NCI-H446 treated with DMSO at 0.1 percent for 48 hours (cell line): ENCODE measurements around the gene NRXN3.
"Not testable (repeated sequence)": the region's sequence is repeated elsewhere in the genome, so short reads cannot be mapped to it uniquely, and the experiment has no call there.

Experiments used
- DNase-seq: peaks from one replicate; lab custom pipeline; 2025; lab: John Stamatoyannopoulos, UW

Gene NRXN3

DNA sequence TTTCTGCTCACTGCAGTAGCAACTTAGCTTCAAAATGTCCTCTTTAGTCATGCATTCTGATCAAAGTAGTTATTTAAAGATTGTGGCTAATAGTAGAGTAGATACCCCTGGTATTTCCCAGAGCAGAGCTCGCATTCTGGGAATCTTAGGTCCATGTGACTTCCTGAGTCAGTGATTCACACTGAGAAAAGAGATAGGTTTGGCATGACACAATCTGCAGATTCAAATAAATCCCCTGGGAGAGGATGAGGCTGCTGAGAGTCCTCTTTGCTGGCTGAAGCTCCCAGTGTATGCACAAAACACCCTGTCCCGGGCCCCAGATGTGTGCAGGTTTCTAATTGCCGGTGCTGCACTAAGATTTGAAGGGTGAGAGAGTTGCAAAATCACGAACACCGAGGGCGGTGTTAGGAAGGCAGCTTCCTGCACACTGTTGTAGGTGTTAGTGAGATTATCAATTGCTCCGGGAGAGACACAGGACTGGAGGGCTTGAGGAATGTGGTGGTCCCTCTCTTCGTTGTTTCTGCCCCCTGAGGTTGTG lies 233.2 kb downstream of the NRXN3 start:
- no peak for DNase-seq

- no peak for DNase-seq
Observed at GRCh38 chr14:78405079-78405856, 235.1 kb downstream of the NRXN3 start.

- no peak for DNase-seq
Observed at GRCh38 chr14:78412475-78412874, 242.3 kb downstream of the NRXN3 start.

GRCh38 chr14:78414172-78414571 lies 244.0 kb downstream of the NRXN3 start:
- DNase-seq, result no peak

- no peak for DNase-seq
Observed at GRCh38 chr14:78417532-78417931, 247.4 kb downstream of the NRXN3 start.

GRCh38 chr14:78424311-78424710 lies 254.1 kb downstream of the NRXN3 start:
- no peak for DNase-seq

GRCh38 chr14:78425330-78425729 lies 255.2 kb downstream of the NRXN3 start:
- DNase-seq, result no peak

DNA sequence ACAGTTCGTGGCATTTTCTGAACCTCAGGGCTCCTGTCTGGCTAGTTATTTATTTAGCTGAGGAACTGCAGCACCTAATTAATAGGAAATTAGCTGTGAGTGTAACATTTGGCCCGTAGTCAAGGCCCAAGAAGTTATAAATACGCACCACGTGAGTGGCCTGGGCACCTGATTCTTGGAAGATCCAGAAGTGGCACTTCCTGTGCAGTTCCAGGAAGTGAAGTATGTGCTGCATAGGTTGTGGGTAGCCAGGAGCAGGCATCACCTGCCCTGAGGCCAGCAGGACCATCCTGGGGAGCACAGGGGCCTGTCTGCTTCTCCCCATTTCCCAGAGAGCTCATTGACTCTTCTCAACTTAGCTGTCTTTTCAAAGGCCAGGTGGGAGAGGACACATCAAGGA lies 255.6 kb downstream of the NRXN3 start:
- DNase-seq, result no peak

- DNase-seq, result no peak
Observed at GRCh38 chr14:78432046-78432445, 261.9 kb downstream of the NRXN3 start.

DNA sequence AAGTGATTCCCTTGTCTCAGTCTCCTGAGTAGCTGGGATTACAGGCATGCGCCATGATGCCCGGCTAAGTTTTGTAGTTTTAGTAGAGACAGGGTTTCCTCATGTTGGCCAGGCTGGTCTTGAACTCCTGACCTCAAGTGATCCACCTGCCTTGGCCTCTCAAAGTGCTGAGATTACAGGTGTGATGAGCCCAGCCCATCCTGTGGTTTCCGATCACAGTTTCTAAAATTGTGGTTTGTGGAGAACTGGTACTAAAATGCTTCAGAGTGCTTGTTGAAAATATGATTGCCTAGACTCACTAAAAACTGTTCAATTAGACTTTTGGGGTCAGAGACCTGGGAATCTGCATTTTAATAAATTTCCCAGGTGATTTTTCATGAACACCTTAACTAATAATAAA lies 267.3 kb downstream of the NRXN3 start:
- DNase-seq, result not testable (repeated sequence)

GRCh38 chr14:78440356-78440894 lies 270.3 kb downstream of the NRXN3 start:
- DNase-seq, result no peak

DNA sequence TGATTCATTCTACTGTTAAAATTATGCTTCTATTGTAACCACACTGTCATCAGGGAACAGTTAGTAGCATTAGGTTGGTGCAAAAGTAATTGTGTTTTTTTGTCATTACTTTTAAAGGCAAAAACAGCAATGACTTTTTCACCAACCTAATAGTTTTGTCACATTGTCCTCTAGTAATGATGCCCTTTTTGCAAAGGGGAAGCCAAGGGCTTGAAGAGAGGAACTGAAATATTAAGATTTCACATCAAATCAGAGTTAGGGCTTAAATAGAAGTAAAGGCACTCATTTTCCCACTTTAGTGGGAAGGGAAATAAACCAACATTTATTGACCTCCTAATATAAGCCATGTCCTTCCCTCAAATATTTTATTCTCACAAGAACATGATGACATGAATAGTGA lies 273.7 kb downstream of the NRXN3 start:
- DNase-seq, result no peak

GRCh38 chr14:78445275-78445674 lies 275.1 kb downstream of the NRXN3 start:
- no peak for DNase-seq

DNA sequence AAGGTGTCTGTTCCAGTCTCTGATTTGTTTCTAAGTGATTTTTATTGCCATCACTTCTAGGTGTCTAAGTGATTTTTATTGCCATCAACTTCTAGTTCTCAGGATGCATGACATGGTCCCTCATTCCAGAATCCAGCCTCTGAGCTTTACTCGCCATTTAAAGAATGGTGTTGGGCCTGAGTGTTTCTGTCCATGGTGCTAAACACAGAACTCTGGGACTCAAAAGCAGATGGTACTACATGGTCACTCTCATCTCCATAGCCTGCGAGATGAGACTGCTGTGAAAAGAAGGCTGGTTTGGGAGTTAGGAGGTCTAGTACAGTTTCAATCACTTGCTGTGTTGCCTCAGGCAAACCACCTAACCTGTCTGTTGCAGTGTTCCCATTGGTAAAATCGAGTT lies 276.6 kb downstream of the NRXN3 start:
- DNase-seq, result no peak

DNA sequence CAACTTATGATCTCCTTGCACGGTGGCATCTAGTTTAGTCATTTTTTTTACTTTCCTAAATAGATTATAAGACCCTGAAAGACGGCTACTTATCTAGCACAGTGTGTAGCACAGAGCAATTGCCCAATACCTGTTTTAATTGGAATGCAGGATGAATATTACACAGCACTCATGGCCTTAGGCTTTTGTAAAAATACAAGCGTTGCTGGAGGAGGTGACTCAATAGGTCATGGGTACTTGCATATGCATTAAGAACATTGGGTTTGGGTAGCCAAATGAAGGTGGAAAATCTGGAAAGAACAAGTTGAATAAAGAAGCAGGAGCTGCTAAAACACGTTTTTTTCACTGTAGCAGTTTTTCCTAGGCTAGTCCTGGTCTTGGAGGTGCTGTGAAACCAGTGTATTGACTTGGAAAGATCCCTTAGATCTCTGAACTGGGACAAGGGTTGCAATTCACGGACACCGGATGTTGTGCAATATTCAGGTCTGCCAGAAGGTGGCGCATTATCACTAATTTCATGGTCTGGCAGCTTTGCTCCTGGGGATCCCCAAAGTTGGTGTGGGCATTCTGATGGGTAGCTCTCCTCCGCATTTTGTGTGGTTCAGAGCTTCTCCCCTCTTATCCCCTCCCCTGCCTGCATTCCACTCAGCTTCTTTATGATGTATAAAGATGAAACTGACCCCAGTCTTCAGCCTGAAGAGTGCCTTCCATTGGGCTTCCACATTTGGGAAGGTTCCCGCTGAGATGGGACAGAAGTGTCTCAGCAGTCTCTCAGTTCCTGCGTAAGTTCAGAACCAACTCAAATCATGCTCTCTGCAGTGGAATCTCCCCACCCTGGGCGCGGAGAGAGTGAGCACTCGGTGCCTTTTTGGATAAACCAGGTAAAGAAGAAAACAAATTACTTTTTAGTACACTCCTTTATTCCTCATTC lies 278.3 kb downstream of the NRXN3 start:
- DNase-seq, result no peak

GRCh38 chr14:78450669-78451318 lies 280.6 kb downstream of the NRXN3 start:
- no peak for DNase-seq

- DNase-seq, result no peak
Observed at GRCh38 chr14:78451319-78451695, 281.1 kb downstream of the NRXN3 start.

DNA sequence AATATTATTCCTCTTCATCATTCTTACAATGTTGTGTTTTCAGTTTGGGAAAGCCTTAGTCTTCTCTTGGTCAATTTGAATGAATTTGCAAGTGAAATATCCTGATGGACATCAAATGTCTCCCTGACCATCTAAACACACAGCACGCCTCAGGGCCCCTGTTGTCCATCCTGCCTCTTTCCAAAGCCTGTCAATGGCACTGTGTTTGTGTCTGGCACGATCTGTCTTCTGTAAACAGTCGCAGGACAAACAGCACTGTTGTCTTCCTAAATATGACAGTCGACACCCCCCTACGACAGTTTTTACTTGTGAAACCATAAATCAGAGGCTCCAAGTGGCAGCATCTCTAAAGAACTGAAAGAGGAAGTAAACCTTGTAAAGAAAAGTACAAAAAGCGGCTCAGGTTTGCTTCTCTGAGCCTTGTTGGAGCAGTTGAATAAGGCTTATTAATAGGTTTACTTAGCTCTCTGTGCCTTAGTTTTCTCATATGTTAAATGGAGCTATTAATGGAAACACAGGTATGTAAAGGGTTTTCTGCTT lies 285.8 kb downstream of the NRXN3 start:
- DNase-seq, result no peak

DNA sequence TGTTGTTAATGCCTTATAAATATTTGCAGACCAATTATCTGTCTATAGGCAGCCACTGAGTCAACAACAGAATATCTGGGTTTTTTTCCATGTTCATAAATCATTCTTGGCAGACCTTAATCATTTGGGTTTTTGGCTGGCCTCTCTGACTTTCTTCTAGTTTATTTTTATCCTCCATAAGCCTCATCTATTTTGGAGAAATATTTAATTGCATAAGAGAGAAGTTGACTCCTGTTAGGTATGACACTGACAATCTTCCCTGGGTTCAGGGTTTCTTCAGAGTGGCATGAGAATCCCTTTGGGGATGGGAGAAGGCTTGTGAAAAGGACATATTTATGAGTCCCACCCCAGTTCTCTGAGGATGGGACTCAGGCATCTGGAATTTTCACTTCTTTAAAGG lies 299.8 kb downstream of the NRXN3 start:
- no peak for DNase-seq

DNA sequence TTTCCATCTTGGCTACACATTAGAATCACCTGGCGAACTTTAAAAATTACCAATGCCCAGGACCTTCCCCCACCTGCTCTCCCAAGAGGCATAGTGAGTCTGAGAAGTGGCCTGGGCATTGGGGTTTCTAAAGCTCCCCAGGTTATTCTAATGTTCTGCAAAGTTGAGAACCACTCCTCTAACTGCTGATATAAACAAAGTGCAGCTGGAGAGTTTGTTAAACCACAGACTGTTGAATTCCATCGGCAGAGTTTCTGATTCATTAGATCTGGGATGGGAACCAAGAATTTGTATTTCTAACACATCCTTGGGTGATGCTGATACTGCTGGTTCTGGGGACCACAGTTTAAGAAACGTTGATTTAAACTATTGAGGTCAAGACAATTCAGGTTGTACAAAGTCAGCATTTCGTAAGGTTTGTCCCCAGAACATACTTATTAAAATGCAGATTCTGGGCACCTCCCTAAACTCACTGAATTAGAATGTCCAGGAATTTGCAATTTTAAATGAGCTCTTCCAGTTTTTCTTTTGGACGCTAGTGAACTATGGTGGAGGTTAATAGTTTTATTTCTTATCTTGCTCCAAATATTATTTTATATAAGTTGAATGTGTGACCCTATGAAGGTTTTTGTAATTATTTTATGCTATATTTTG lies 309.1 kb downstream of the NRXN3 start:
- DNase-seq, result no peak

GRCh38 chr14:78484028-78484427 lies 313.9 kb downstream of the NRXN3 start:
- DNase-seq, result no peak
